MM.1S (cell line): ENCODE data around the gene PLAA.

Experiments used
- DNase-seq: peaks from one replicate; pipeline ENCODE4 v3.0.0-alpha.2; 2015
- H2AFZ ChIP-seq: fragments of 300-600 bp; sonication (generic); 2 replicates; pipeline ENCODE4 v1.6.0; 2016; ENCODE audit warnings: antibody characterized with exemption, low read length
- H3F3A ChIP-seq: fragments of 300-600 bp; sonication (generic); 2 replicates; pipeline ENCODE4 v1.6.1; 2016; ENCODE audit warnings: mild to moderate bottlenecking, antibody characterized with exemption, low read length, moderate library complexity, mixed read lengths; ENCODE audit not compliant: insufficient read depth
- H3K27ac ChIP-seq: fragments of 300-600 bp; sonication (generic); 2 replicates; pipeline ENCODE4 v1.5.1; 2016; ENCODE audit warnings: mild to moderate bottlenecking, low read length
- H3K27me3 ChIP-seq: fragments of 300-600 bp; sonication (generic); replicated peaks from 2 replicates; pipeline ENCODE4 v1.6.0; 2016; ENCODE audit warnings: low read length; ENCODE audit not compliant: insufficient read depth
- H3K36me3 ChIP-seq: fragments of 300-600 bp; sonication (generic); replicated peaks from 2 replicates; pipeline ENCODE4 v1.6.1; 2016; ENCODE audit warnings: mild to moderate bottlenecking, low read length, mixed read lengths; ENCODE audit not compliant: insufficient read depth
- H3K4me1 ChIP-seq: fragments of 300-600 bp; sonication (generic); 2 replicates; pipeline ENCODE4 v1.6.1; 2016; ENCODE audit warnings: low read length, mixed read lengths
- H3K4me2 ChIP-seq: fragments of 300-600 bp; sonication (generic); 2 replicates; pipeline ENCODE4 v1.6.0; 2016; ENCODE audit warnings: low read depth, low read length
- H3K4me3 ChIP-seq: fragments of 300-600 bp; sonication (generic); 2 replicates; pipeline ENCODE4 v1.5.1; 2016; ENCODE audit warnings: low read length, mixed read lengths
- H3K79me2 ChIP-seq: fragments of 300-600 bp; sonication (generic); 2 replicates; pipeline ENCODE4 v1.6.1; 2016; ENCODE audit warnings: mixed run types, low read length, mixed read lengths
- H3K9ac ChIP-seq: fragments of 300-600 bp; sonication (generic); 2 replicates; pipeline ENCODE4 v1.6.1; 2016; ENCODE audit warnings: low read length, mixed read lengths
- H3K9me2 ChIP-seq: fragments of 300-600 bp; sonication (generic); replicated peaks from 2 replicates; pipeline ENCODE4 v1.6.1; 2016; ENCODE audit warnings: mild to moderate bottlenecking, low read length, mixed read lengths; ENCODE audit not compliant: insufficient read depth
- H3K9me3 ChIP-seq: fragments of 300-600 bp; sonication (generic); replicated peaks from 2 replicates; pipeline ENCODE4 v1.6.1; 2016; ENCODE audit warnings: mild to moderate bottlenecking, low read length, mixed read lengths; ENCODE audit not compliant: insufficient read depth
- H4K20me1 ChIP-seq: fragments of 300-600 bp; sonication (generic); 2 replicates; pipeline ENCODE4 v1.6.1; 2016; ENCODE audit warnings: mild to moderate bottlenecking, low read length, moderate library complexity, mixed read lengths; ENCODE audit not compliant: insufficient read depth
- CTCF ChIP-seq: fragments of 300-600 bp; sonication (generic); IDR thresholded peaks from 2 replicates; pipeline ENCODE4 v1.5.1; 2016; ENCODE audit warnings: antibody characterized with exemption, low read length, mixed read lengths
- EZH2 ChIP-seq: fragments of 300-600 bp; sonication (generic); optimal IDR thresholded peaks from 2 replicates; pipeline ENCODE3; 2017; ENCODE audit warnings: low read depth, mild to moderate bottlenecking, antibody characterized with exemption, low read length, mixed read lengths
- EZH2phosphoT487 ChIP-seq: fragments of 300-600 bp; sonication (generic); IDR thresholded peaks from 2 replicates; pipeline ENCODE4 v1.6.1; 2018; ENCODE audit warnings: antibody characterized with exemption, low read length

The PLAA gene

GRCh38 chr9:26940779-26941178 is 6.3 kb downstream of the PLAA start:
- Histone ChIP-seq H3K4me3 (no peak overlapping the region), H3K9ac (no peak overlapping the region), H3K79me2 (peaks cover 96% of the 10 kb centered on the region), H3K27me3 (no peaks in the 10 kb centered on the region), H3F3A (no peaks in the 10 kb centered on the region), H3K27ac (no peak overlapping the region), H4K20me1 (peaks cover 6% of the 10 kb centered on the region; the same call in 1 of the 2 replicates), H2AFZ (no peak overlapping the region), H3K36me3 (no peaks in the 10 kb centered on the region), H3K9me3 (no peaks in the 10 kb centered on the region), H3K4me2 (no peak overlapping the region), H3K9me2 (no peaks in the 10 kb centered on the region), H3K4me1 (no peaks in the 10 kb centered on the region)
- TF ChIP-seq EZH2phosphoT487, result no peak
- no peak for TF ChIP-seq CTCF
- TF ChIP-seq EZH2, result no peak
- no peak for DNase-seq

- no peaks in the 10 kb centered on the region for H3K36me3 ChIP-seq
- no peaks in the 10 kb centered on the region for H3K4me1 ChIP-seq
- DNase-seq, result no peak
- no peak overlapping the region for H3K27ac ChIP-seq
- TF ChIP-seq CTCF (no peak), EZH2 (no peak), EZH2phosphoT487 (no peak)
- H3K27me3 ChIP-seq, result no peaks in the 10 kb centered on the region
- no peak overlapping the region for H3K9ac ChIP-seq
- no peak overlapping the region for H3K4me3 ChIP-seq
- no peak overlapping the region for H3K4me2 ChIP-seq
- no peaks in the 10 kb centered on the region for H3F3A ChIP-seq
- H3K9me2 ChIP-seq, result no peaks in the 10 kb centered on the region
- no peaks in the 10 kb centered on the region for H3K9me3 ChIP-seq
- H2AFZ ChIP-seq, result no peak overlapping the region
- H3K79me2 ChIP-seq, result peaks cover 95% of the 10 kb centered on the region
- peaks cover 6% of the 10 kb centered on the region; the same call in 1 of the 2 replicates for H4K20me1 ChIP-seq
These were observed 6.9 kb downstream of the PLAA start for GRCh38 chr9:26939955-26940711.

GRCh38 chr9:26937816-26938371 is 9.1 kb downstream of the PLAA start:
- Histone ChIP-seq H3K4me1 (no peaks in the 10 kb centered on the region), H3F3A (no peaks in the 10 kb centered on the region), H3K36me3 (no peaks in the 10 kb centered on the region), H2AFZ (no peak overlapping the region), H3K9me3 (no peaks in the 10 kb centered on the region), H3K27ac (no peak overlapping the region), H3K4me3 (no peak overlapping the region), H4K20me1 (peaks cover 6% of the 10 kb centered on the region; the same call in 1 of the 2 replicates), H3K4me2 (no peak overlapping the region), H3K79me2 (peaks cover 84% of the 10 kb centered on the region), H3K9ac (no peak overlapping the region), H3K9me2 (no peaks in the 10 kb centered on the region), H3K27me3 (no peaks in the 10 kb centered on the region)
- TF ChIP-seq EZH2 (no peak), EZH2phosphoT487 (no peak), CTCF (no peak)
- no peak for DNase-seq
